Liver (tissue), 9 donors: Measurements from ENCODE around the gene KCTD4. TPM values are rescaled to one million over a fixed set of nuclear protein-coding genes. Genes with fewer than 3 reads are reported as not detected.

Experiments used
- DNase-seq: peaks from one replicate; pipeline ENCODE4 v3.0.0-alpha.2; 2017; ENCODE audit warnings: low spot score
- H3K27ac ChIP-seq, 2 donors: one replicate each; pipeline ENCODE4 v1.7.0; 2013; ENCODE audit warnings: inconsistent platforms in 2 of 2, low read length in 2 of 2, control low read depth in 1 of 2, low read depth in 1 of 2, mild to moderate bottlenecking in 1 of 2
- H3K27me3 ChIP-seq, 4 donors: one replicate each; pipeline versions ENCODE4 v1.6.1 to v1.7.0; 2013; ENCODE audit warnings: low read length in 3 of 4, inconsistent platforms in 1 of 4, mild to moderate bottlenecking in 1 of 4, moderate library complexity in 1 of 4; ENCODE audit not compliant: control insufficient read depth in 4 of 4, insufficient read depth in 4 of 4
- H3K36me3 ChIP-seq, 4 donors: one replicate each; pipeline versions ENCODE4 v1.6.1 to v1.7.0; 2013; ENCODE audit warnings: low read length in 3 of 4, mild to moderate bottlenecking in 3 of 4, low read depth in 1 of 4, moderate library complexity in 1 of 4; ENCODE audit not compliant: control insufficient read depth in 4 of 4, insufficient read depth in 3 of 4
- H3K4me1 ChIP-seq, 4 donors: one replicate each; pipeline versions ENCODE4 v1.6.1 to v1.7.0; 2013; ENCODE audit warnings: low read length in 3 of 4, mild to moderate bottlenecking in 3 of 4, moderate library complexity in 1 of 4; ENCODE audit not compliant: control insufficient read depth in 4 of 4, insufficient read depth in 4 of 4
- H3K4me3 ChIP-seq, 3 donors: one replicate each; pipeline versions ENCODE4 v1.6.1 to v1.7.0; 2013; ENCODE audit warnings: low read length in 3 of 3, control low read depth in 1 of 3, low read depth in 1 of 3, mild to moderate bottlenecking in 1 of 3
- H3K9ac ChIP-seq, 2 donors: one replicate each; pipeline ENCODE4 v1.7.0; 2013; ENCODE audit warnings: low read length in 2 of 2, mild to moderate bottlenecking in 2 of 2, moderate library complexity in 2 of 2, control low read depth in 1 of 2, low read depth in 1 of 2
- H3K9me3 ChIP-seq, 4 donors: one replicate each; pipeline versions ENCODE4 v1.6.1 to v1.7.0; 2013; ENCODE audit warnings: low read length in 3 of 4; ENCODE audit not compliant: control insufficient read depth in 4 of 4
- ATF3 ChIP-seq: IDR thresholded peaks from 2 replicates; pipeline ENCODE4 v1.6.1; 2016; ENCODE audit warnings: antibody characterized with exemption
- CTCF ChIP-seq: fragments of 150-350 bp; IDR thresholded peaks from 2 replicates; pipeline ENCODE4 v1.5.1; 2017; ENCODE audit warnings: improper control_type of control experiment, low read depth, low read length; ENCODE audit not compliant: missing input control
- FOXA2 ChIP-seq: IDR thresholded peaks from 2 replicates; pipeline ENCODE4 v1.6.1; 2016; ENCODE audit warnings: antibody characterized with exemption
- GABPA ChIP-seq, 2 donors: IDR thresholded peaks in 1 of 2; conservative IDR thresholded peaks in 1 of 2; 2 replicates each; pipeline ENCODE4 v1.6.1; 2016; ENCODE audit warnings: antibody characterized with exemption in 2 of 2, mild to moderate bottlenecking in 1 of 2, moderate library complexity in 1 of 2
- HNF4A ChIP-seq, 2 donors: conservative IDR thresholded peaks; 2 replicates each; pipeline ENCODE4 v1.6.1; 2016; ENCODE audit warnings: antibody characterized with exemption in 2 of 2, mild to moderate bottlenecking in 2 of 2
- HNF4G ChIP-seq: IDR thresholded peaks from 2 replicates; pipeline ENCODE4 v1.6.1; 2016; ENCODE audit warnings: antibody characterized with exemption
- JUND ChIP-seq, 2 donors: IDR thresholded peaks; 2 replicates each; pipeline ENCODE4 v1.6.1; 2016; ENCODE audit warnings: antibody characterized with exemption in 2 of 2
- NR2F2 ChIP-seq: IDR thresholded peaks from 2 replicates; pipeline ENCODE4 v1.6.1; 2016; ENCODE audit warnings: antibody characterized with exemption
- RAD21 ChIP-seq, 2 donors: IDR thresholded peaks; 2 replicates each; pipeline ENCODE4 v1.6.1; 2016; ENCODE audit warnings: antibody characterized with exemption in 2 of 2, mild to moderate bottlenecking in 2 of 2
- REST ChIP-seq: IDR thresholded peaks from 2 replicates; pipeline ENCODE4 v1.6.1; 2016; ENCODE audit warnings: antibody characterized with exemption, mild to moderate bottlenecking
- RXRA ChIP-seq, 2 donors: IDR thresholded peaks; 2 replicates each; pipeline ENCODE4 v1.6.1; 2017 to 2018; ENCODE audit warnings: antibody characterized with exemption in 2 of 2, mild to moderate bottlenecking in 1 of 2
- SP1 ChIP-seq: IDR thresholded peaks from 2 replicates; pipeline ENCODE4 v1.6.1; 2018; ENCODE audit warnings: antibody characterized with exemption, mild to moderate bottlenecking
- TAF1 ChIP-seq: conservative IDR thresholded peaks from 2 replicates; pipeline ENCODE4 v1.6.1; 2016; ENCODE audit warnings: antibody characterized with exemption, mild to moderate bottlenecking
- YY1 ChIP-seq: IDR thresholded peaks from 2 replicates; pipeline ENCODE4 v1.6.1; 2016; ENCODE audit warnings: antibody characterized with exemption, mild to moderate bottlenecking
- ZBTB33 ChIP-seq: IDR thresholded peaks from 2 replicates; pipeline ENCODE4 v1.6.1; 2016; ENCODE audit warnings: antibody characterized with exemption
- WGBS: extraction: QIAGEN DNeasy Blood & Tissue Kit; methylation state at CpG from one replicate; pipeline ENCODE4 v1.1.7; 2013; 5-methylcytosine and 5-hydroxymethylcytosine counted together
- polyA plus RNA-seq, 2 donors: library from polyadenylated mRNA; stranded (reverse) in 1 of 2; unstranded in 1 of 2; fragments of 200-250 nt in 1 of 2; fragments of >200 nt in 1 of 2; fragmentation: Nextera tagmentation in 1 of 2; extraction: Ambion mirVana in 1 of 2; gene quantifications; one replicate each; pipeline versions ENCODE4 v1.2.1 to v1.2.3, GENCODE V29; 2013 to 2015
- total RNA-seq, 2 donors: library from RNA; depleted of rRNA; stranded (reverse); fragments of >200 nt; gene quantifications; one replicate each; pipeline ENCODE4 v1.2.3, GENCODE V29; 2014
- donor health status: healthy.
- donor health status: healthy.
- donor health status: healthy.
- donor health status: healthy.
- donor health status: healthy.

The KCTD4 gene
- total and polyA plus RNA-seq, 4 donors: 0.19 TPM; not detected in 3

GRCh38 chr13:45185286-45185685 lies 15.6 kb downstream of the KCTD4 start (continued):
- TF ChIP-seq HNF4G (no peak), TAF1 (no peak), GABPA (IDR thresholded peaks at IDR 0.05 in 1 of 2, conservative IDR thresholded peaks at IDR 0.05 in 1 of 2) (no peak), SP1 (no peak)

- TF ChIP-seq ZBTB33 (no peak), NR2F2 (no peak), ATF3 (no peak), CTCF (no peak), FOXA2 (no peak)
- H3K36me3 ChIP-seq: peaks cover 0 to 3% (median 0%) of the 10 kb centered on the region in 4 donors
- no peaks in the 10 kb centered on the region for H3K9me3 ChIP-seq
- no peak overlapping the region for H3K27ac ChIP-seq
- H3K9ac ChIP-seq: no peak overlapping the region
- 95% methylated on average over 5 of the region's 5 CpGs for WGBS
- no peaks in the 10 kb centered on the region for H3K4me1 ChIP-seq
- H3K27me3 ChIP-seq: no peaks in the 10 kb centered on the region
- H3K4me3 ChIP-seq: no peak overlapping the region
- no peak for DNase-seq
Observed at GRCh38 chr13:45184693-45185092, 16.2 kb downstream of the KCTD4 start.

GRCh38 chr13:45180713-45181601 lies 19.9 kb downstream of the KCTD4 start:
- no peak overlapping the region for H3K4me3 ChIP-seq
- WGBS: 96% methylated on average over 7 of the region's 7 CpGs
- peaks cover 0 to 5% (median 0%) of the 10 kb centered on the region in 4 donors for H3K36me3 ChIP-seq
- no peak overlapping the region for H3K27ac ChIP-seq
- no peak overlapping the region for H3K9ac ChIP-seq
- DNase-seq: no peak
- no peaks in the 10 kb centered on the region for H3K9me3 ChIP-seq
- TF ChIP-seq ZBTB33 (no peak), HNF4A (conservative IDR thresholded peaks at IDR 0.05) (no peak), RXRA (IDR thresholded peaks at IDR 0.05) (no peak), YY1 (no peak), JUND (IDR thresholded peaks at IDR 0.05) (no peak), HNF4G (no peak), REST (no peak), FOXA2 (no peak), TAF1 (no peak), ATF3 (no peak), GABPA (IDR thresholded peaks at IDR 0.05 in 1 of 2, conservative IDR thresholded peaks at IDR 0.05 in 1 of 2) (no peak), RAD21 (IDR thresholded peaks at IDR 0.05) (no peak)
- H3K4me1 ChIP-seq: peaks cover 0 to 1% (median 0%) of the 10 kb centered on the region in 4 donors
- H3K27me3 ChIP-seq: no peaks in the 10 kb centered on the region
